ENCODE measurements around the gene HEPACAM2.

HEPACAM2 gene

DNA sequence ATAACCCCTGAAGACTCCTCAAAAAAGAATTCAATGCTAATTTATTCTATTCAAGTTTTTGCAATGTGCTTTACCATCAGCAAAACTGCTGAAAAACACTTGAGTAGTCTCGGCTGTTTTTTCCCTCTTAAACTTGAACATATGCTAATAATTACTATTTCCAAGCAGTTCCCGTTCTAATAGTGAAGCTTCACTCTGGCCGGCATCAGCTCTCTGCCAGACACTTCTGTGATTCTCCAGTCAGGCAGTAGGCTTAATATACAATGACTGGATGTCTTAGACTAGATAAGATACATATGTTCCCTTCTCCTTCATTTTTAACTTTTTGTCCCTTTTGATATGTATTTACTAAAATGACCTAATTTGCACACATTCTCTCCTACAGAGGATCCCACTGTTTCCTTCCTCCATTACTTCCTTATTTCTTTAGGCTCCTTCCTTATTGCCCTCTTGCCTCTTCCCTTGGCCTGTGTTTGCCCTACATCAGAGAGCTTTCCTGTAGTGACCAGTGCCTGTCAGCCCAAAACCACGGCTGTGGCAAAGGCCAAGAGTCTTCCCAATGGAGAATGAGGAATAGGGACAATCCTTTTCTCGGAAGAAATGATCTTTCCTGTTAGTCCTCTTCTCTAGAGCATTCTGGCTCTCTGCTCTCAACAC, 23.5 kb downstream of the HEPACAM2 start:
- no peak for DNase-seq

DNA sequence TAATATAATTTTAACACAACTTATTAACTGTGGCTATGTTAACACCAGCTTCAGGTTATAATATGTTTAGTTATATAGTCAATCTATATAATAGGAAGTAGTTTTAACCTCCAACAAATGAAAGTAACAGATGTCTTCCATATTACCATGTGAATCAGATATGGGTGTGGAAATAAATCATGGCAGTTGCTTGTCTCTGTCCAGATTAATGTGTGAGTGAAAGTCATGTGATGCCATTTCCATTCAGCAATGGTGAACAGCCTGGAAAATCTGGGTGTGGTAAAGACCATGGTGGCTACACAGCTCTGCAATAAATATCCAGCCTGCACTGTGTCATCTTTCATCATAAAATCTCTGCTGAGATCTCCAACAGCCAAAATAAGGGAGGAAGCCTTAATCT, 27.8 kb downstream of the HEPACAM2 start:
- no peak for DNase-seq

DNA sequence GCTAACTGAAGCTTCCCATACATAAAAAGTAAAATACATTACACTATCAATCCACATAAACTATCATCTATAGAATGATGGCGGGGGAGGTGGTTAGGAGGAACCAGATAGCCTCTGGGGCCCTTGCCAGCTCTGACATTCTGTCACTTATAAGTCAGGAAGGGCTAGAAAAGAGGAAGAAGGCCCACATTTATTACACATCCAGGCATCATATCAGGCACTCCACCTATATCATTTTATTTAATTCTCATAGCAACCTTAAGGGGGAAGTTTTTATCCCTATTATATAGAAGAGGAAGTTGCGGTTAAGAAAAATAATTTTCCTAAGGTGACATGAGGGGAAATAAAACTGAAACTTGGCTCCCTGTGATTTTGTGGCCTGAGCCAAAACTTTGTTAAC, 29.9 kb downstream of the HEPACAM2 start:
- DNase-seq, result no peak

DNA sequence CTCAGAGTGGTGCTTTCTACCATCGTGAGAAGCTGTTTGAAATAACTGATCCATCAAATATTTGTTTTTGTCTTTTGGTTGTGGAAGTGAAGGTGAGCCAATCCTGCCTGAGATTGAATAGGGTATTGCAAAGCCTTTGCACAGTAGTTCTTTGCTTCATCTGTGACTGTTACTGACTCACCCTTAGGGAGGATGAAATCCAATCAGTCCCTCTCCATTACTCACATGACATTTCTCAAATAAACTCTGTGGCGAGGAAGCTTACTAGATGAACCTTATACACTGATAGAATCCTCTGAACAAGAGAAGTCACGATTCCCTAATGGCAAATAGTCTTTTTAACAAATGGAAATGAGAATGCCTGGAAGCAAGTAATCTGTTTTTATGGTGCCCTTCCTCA, 31.9 kb downstream of the HEPACAM2 start:
- DNase-seq, result no peak

DNA sequence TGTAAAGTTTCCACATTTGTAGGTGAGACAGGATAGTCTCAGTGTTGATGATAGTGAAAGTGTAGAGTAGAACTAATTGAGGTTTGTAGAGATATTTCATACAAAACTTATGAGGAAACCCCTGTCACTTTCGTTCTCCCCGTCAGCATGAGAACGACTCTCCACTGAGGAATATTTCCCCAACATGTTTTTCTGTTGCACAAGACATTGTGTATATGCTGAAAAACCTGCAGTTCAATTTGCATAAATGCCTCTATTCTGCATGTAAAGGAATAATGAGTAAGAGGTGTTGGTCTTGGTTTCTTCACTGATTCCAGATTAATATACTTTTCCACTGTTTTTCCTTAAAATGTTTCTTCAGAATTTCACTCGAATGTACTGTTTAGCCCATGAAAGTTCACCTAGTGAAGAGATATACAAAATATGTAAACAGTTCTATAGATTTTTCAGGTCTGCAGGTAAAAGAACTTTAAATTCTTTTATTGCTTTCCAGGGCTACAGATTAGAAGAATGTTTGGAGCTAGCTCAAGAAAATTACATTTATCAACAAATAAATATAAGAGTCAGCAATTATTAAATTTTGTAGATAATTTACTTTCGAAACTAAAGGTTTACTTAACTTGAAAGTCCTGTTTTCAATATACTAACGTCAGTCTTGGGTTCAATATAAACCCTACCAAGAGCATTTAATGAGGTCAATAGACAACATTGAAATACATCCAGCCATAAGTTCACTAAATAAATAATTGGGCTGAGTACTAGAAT, 37.2 kb downstream of the HEPACAM2 start:
- no peak for DNase-seq

DNA sequence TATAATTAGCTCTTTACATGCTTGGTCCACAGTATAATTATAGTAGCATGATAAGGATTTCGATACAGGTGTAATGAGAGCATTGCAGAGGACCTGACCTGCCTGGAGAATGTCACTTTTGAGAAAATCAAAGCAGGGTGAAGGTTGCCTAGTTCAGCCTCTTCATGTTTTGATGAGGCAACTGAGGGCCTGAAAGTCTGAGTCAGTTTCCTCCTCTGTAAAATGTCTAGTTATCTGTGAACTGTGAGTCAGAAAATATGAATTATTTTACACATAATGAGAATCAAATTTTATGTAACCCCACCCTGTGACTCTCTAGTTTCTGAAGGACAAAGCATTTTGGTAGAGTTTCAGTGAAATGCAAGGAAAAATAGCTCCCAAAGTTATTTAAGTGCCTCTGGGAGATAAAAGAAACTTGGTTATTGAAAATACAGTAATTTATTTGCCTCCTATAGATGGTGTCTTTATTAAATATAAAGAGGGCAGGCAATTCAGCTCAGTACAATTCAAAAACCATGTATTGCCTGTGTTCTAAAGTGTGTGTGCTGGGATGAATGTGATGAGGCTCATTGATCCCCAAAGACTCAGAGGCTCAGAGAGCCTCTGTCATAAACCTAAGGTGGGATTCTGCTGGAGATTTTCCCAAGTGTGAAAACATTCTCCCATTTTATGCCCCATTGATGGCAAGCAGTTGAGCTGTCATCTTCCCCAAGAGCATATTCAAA, 40.8 kb downstream of the HEPACAM2 start:
- DNase-seq, result no peak

DNA sequence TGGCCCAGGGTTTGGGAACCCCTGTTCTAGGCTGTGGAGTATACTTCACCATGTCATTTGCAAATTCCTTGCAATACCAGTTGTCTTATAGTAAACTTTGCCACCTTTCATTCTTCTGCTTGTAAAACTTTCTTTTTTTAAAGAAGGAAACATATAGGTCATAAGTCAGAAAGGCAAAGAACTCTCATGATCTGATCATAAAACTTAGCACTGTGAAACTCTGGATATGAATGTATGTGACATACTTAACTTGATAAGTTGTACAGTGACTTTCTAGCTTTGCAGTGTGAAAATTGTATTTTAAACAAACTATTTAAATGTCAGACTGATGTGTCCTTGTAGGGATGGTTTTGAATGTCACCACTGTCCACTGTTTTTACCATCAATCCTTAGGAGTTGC, 47.1 kb downstream of the HEPACAM2 start:
- no peak for DNase-seq

DNA sequence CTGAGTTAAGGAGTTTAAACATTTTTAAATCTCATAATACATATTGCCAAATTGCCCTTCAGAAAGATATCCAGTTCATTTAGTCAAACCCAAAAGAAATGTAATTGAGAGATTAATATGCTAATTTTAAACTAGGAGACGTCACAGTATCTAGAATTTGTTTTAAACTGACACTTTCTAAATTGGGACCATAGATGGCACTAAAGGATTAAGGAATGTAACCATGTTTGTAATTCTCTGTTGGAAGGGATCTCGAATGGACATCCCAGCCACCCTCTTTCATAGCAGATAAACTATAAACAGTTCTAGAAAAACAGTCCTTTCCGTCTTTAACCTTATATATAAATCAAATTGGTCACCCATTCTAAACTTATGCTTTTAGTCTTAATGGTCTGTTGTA, 48.1 kb downstream of the HEPACAM2 start:
- DNase-seq, result no peak

DNA sequence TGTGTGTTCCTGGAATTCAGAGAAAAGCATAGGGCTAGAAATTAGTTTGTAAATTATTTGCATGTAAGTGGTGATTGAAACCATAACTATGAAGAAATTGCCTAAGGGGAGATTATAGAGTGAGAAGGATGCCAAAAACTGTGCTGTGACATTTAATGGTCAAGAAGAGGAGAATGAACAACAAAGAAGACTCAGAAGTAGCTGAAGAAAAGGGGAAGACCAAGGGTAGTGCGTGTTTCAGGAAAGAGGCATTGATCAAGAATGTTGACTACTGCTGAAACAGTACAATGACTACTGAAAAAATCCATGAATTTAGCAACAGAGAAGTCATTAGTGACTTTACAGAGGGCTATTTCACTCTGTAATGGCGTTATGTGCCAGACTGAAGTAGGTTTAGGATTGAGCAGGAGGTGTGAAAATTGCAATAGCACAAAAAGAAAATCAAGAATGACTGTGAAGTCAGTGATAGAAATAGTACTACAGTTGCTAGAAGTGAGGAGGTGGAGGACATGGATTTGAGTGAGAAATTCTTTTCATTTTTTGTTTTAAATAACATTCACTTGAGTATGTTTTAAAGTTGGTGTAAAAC, 49.2 kb downstream of the HEPACAM2 start:
- no peak for DNase-seq

DNA sequence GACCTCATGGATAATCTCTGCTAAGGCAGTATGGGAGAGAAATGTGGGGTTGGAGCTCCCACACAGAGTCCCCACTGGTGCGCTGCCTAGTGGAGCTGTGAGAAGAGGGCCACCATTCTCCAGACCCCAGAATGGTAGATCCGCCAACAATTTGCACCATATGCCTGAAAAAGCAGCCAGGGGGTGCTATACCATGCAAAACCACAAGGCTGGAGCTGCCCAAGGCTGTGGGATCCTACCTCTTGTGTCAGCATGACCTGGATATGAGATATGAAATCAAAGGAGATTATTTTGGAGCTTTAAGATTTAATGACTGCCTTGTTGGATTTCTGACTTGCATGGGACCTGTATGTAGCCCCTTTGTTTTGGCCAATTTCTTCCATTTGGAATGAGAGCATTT, 51.0 kb downstream of the HEPACAM2 start:
- no peak for DNase-seq

DNA sequence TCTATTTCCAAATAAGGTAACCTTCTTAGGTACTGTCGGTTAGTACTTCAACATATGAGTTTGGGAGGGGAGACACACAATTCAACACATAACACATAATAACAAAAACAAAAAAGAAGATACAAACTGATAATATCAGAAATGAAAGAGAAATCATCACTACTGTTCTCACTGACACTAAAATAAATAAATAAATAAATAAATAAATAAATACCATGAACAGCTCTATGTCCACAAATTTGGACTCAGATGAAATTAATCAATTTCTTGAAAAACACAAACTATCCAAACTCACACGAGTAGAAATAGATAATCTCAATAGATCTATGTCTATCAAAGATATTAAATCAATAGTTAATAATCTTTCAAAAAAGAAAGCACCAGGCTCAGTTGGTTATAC, 53.6 kb downstream of the HEPACAM2 start:
- DNase-seq, result no peak

DNA sequence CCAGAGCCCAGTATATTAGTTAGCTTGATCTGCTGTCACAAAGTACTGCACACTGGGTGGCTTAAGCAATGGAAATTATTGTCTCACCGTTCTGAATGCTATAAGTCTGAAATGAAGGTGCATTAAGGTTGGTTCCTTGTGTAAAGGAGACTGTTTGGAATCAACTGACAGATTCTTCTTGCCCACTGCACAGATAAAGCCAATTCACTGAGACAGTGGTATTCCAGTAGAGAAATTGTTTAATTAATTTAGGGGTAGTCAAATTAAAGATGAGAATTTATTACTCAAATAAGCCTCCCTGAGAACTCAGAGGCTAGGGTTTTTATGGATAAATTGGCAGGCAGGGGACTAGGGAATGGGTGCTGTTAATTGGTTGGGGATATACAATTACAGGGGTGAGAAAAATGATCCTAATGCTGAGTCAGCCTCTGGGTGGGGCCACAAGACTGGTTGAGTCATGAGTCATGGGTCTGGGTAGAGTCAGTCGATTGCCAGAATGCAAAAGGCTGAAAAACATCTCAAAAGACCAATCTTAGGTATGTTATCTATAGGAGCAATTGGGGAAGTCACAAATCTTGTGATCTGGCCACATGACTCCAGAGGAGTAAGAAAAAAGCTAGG, 54.6 kb downstream of the HEPACAM2 start:
- no peak for DNase-seq

DNA sequence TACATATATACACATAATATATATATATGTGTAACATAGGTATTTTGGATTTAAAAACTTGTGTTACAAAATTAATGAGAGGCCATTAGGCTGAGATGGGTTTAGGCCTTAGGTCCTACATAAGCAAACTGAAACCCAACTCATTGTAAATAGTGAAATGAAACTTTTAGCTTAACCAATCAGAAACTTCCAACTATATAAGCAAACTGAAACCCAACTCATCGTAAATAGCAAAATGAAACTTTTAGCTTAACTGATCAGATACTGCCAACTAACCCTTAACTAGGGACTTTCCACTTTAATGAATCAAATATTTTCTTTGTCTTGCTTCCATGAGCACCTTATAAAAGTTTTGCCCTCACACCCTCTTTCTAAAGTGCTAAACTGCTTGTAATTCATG, 60.8 kb downstream of the HEPACAM2 start:
- no peak for DNase-seq

DNA sequence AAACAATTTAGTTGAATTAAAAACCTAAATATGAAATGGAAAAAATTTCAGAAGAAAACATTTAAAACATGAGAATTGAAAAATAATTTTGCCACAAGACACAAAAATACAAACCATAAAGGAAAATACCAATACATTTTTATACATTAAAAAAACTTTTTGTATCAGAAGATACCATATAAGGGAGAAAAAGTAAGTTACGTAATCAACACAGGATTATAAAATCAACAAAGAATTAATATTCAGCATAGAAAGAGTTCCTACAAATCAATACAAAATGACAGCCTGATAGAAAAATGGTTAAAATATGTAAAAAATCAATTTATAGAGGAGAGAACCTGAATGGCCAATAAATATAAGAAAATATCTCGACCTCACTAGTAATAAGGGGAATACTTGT, 61.5 kb downstream of the HEPACAM2 start:
- DNase-seq, result no peak

DNA sequence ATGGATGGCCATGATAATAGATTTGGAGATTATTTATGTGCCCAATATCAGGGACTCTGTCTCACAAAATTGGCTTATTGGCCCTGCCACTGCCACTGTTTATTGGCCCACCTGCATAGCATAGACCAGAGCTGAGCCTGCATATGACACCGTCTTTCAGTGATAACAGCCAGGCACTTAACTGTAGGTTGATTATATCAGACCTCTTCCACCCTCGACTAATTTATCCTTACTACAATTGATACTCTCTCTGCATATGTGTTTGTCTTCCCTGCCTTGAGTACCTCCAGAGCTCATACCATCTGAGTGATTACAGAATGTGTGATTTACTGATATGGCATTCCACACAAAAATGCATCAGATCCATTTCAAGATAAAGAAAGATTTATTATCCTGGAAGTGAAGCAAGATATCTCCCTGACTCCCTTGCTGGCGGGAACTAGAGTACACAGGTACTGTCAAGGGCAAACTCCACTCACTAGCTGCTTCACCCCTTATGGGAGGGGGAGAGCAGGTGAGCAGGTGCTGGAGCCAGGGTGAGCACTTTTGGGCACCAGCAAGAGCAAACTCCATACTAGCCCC, 65.0 kb downstream of the HEPACAM2 start:
- no peak for DNase-seq

DNA sequence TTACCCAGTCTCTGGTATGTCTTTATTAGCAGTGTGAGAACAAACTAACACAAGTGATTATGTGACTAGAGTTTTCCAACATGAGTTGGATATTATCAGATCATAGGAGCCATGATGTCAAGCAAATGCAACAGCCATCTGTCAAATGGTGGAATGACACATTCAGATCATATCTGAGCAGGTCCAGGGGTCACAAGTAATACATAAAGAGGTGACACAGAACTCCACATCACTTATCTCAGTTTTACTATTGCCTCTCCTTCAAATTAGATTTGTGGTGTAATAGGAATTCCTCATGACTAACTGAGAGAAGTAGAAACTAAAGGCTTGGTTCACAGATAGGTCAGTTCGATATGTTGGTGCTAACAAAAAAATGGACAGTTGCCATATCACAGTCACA, 65.9 kb downstream of the HEPACAM2 start:
- DNase-seq, result no peak

DNA sequence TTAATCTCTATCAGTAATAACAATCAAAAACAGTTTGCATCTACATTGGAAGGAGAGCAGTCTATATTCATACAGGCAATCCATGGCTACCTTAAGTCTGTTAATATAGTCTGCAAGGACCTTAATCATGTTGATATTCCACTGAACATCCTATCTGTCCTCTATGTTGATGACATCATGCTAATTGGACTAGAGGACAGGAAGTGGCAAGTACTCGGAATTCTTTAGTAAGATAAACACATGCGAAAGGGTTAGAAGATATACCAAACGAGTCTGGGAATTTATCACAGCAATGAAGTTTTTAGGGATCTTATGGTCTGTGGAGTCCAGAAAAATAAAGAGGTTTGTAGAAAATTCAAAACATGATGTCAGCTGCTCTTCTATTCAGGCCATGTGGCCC, 66.8 kb downstream of the HEPACAM2 start:
- no peak for DNase-seq

DNA sequence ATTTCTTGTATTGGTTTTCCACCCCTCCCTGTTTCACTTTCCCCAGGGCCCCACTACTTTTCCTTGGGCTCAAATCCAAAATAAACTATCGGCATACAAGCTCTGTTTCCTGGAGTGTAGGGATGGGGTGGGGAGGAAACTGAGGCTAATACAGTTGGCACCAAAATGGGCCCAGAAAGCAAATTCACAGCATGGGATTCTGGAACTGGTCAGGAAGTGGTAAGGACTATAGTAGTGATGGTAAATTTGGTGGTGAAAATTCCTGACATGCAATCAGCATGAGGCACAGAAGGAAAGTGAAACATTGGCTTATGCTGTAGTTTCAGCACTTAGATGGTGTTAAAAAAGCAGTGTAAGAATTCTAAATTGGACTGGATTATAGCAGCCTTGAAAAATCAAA, 69.4 kb downstream of the HEPACAM2 start:
- no peak for DNase-seq

DNA sequence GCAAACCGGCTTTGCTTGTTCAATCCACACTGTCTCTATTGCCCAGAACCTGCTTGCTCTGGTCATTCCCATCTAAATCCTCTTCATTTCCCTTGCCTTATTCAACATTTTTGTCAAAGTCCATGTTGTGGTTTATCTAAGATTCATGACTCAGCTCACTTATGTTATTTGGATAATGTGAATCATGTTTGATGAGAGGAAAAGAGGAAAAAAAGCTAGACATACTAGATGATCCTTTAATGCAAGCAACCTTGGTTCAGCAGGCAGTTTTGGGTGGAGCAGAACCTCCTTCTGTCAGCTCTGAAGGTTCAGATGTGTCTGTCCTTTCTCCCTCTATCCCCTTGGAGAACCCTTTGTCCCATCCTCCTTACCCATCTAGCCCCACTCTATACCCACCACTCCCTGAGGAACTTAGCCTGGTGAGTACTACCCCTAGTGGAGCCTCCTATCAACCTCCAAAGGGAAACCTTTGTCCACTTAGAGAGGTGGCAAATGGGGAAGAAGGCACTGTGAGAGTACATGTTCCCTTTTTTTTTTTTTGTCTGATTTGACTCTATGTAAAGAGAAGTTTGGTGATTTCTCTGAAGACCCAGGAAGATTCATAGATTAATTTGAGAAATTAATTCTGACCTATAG, 76.0 kb downstream of the HEPACAM2 start:
- DNase-seq, result no peak

DNA sequence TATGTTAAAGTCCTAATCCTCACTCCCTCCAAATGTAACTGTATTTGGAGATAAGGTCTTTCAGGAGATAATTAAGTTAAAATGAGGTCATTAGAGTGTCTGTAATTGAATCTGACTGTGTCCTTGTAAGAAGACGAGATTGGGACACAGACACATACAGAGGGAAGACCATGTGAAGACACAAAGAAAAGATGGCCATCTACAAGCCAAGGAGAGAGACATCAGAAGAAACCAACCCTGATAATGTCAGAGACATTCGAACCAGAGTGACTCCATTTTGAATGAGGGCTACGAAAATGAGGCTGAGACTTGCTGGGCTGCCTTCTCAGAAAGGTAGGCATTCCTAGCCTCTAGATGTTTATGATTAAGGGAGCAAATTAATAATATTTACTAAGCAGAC, 77.5 kb downstream of the HEPACAM2 start:
- DNase-seq, result no peak

DNA sequence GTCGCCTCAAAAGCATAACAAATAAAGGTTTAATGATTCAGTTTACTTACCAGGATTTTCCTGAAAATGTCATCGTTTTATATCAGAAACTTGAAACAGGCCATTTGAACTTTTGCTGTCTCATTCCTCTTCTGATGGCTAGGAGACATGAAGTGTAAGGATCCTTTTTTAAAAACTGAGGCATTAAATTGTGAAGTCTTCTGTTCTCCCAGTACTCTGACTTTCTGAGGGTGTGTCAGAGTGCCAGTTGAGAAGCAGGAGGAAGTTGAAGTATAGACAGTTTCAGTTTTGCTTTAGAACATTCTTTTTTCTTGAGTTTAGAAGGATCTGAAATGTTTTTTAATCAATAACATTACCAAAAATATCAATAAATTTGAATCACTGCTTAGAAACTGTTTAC, 78.1 kb downstream of the HEPACAM2 start, which contains the start of gene SAMD9L:
SAMD9L (minus strand) TSS at position 242 of the 400 bp plus-strand sequence. CDS start 12,414 bp downstream, outside the sequence.
- DNase-seq, result no peak

DNA sequence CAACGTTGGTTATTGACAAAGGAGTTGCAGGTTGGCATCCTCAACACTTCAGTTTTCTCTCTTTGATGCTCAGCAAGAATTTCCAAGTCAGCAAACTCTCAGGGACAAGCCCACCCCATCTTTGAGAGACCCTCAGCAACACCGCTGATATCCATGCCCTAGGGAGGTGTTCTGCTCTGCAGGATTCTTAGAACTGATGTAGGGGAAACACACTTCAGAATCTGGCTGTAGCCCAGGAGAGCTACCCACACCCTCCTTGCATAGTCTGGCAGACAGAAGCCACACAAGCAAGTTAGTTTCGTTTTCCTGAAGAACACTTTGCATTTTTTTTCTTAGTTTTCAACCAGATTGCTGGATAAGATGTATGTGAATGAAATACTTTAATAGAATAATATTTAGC, 78.9 kb downstream of the HEPACAM2 start:
- DNase-seq, result no peak
